Ishikawa (cell line): ENCODE measurements around the gene CPA2.

Experiments used
- CEBPB ChIP-seq: IDR thresholded peaks from 2 replicates; pipeline ENCODE4 v1.6.1; 2012
- CREB1 ChIP-seq: IDR thresholded peaks from 2 replicates; pipeline ENCODE4 v1.6.1; 2012; ENCODE audit warnings: low read depth
- EGR1 ChIP-seq: IDR thresholded peaks from 2 replicates; pipeline ENCODE4 v1.6.1; 2012
- EP300 ChIP-seq: IDR thresholded peaks from 2 replicates; pipeline ENCODE4 v1.6.1; 2012; ENCODE audit warnings: borderline replicate concordance
- FOXM1 ChIP-seq: IDR thresholded peaks from 2 replicates; pipeline ENCODE4 v1.6.1; 2012; ENCODE audit warnings: low read depth, borderline replicate concordance
- NFIC ChIP-seq: IDR thresholded peaks from 2 replicates; pipeline ENCODE4 v1.6.1; 2012
- RAD21 ChIP-seq: IDR thresholded peaks from 2 replicates; pipeline ENCODE4 v1.6.1; 2012; ENCODE audit warnings: low read depth
- TAF1 ChIP-seq: IDR thresholded peaks from 2 replicates; pipeline ENCODE4 v1.6.1; 2012; ENCODE audit warnings: low read depth, mild to moderate bottlenecking
- TCF12 ChIP-seq: IDR thresholded peaks from 2 replicates; pipeline ENCODE4 v1.6.1; 2012; ENCODE audit warnings: low read depth
- TEAD4 ChIP-seq: IDR thresholded peaks from 2 replicates; pipeline ENCODE4 v1.6.1; 2012
- YY1 ChIP-seq: IDR thresholded peaks from 2 replicates; pipeline ENCODE4 v1.6.1; 2012; ENCODE audit warnings: low read depth
- ZBTB7A ChIP-seq: IDR thresholded peaks from 2 replicates; pipeline ENCODE4 v1.6.1; 2012; ENCODE audit warnings: low read depth
- TF ChIP-seq, protein P1 (sequence below): IDR thresholded peaks from 2 replicates; pipeline ENCODE4 v1.6.1; 2012
- TF ChIP-seq, protein P2 (sequence below): IDR thresholded peaks from 2 replicates; pipeline ENCODE4 v1.6.1; 2012; ENCODE audit warnings: low read depth, mild to moderate bottlenecking
- TF ChIP-seq, protein P3 (sequence below): IDR thresholded peaks from 2 replicates; pipeline ENCODE4 v1.6.1; 2012

Gene CPA2

DNA sequence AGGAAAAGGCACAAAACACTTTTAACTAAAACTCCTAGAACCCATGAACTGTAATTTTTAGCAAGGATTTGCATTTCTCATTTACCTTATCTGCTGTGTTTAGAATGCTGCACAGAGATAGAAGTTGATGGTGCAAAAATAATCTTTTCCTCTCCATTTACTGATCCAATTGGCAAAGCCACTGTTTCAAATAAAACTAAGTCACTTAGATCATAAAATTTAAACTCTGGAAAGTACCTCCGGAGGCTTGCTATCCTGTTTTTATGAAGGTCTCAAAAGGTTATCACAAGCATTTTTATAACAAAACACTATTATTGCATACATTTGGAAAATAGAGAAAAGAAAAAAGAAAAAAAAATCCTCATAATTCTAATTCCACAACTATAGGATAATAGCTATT is 7.6 kb downstream of the CPA2 start:
- no peak for TF ChIP-seq EP300
- TF ChIP-seq RAD21, result no peak
- TF ChIP-seq YY1, result no peak
- TF ChIP-seq ZBTB7A, result no peak
- no peak for TF ChIP-seq TCF12
- no peak for TF ChIP-seq FOXM1
- TF ChIP-seq TAF1, result no peak
- no peak for TF ChIP-seq NFIC
- TF ChIP-seq, protein P1, sequence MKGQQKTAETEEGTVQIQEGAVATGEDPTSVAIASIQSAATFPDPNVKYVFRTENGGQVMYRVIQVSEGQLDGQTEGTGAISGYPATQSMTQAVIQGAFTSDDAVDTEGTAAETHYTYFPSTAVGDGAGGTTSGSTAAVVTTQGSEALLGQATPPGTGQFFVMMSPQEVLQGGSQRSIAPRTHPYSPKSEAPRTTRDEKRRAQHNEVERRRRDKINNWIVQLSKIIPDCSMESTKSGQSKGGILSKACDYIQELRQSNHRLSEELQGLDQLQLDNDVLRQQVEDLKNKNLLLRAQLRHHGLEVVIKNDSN, result no peak
- TF ChIP-seq CREB1, result no peak

DNA sequence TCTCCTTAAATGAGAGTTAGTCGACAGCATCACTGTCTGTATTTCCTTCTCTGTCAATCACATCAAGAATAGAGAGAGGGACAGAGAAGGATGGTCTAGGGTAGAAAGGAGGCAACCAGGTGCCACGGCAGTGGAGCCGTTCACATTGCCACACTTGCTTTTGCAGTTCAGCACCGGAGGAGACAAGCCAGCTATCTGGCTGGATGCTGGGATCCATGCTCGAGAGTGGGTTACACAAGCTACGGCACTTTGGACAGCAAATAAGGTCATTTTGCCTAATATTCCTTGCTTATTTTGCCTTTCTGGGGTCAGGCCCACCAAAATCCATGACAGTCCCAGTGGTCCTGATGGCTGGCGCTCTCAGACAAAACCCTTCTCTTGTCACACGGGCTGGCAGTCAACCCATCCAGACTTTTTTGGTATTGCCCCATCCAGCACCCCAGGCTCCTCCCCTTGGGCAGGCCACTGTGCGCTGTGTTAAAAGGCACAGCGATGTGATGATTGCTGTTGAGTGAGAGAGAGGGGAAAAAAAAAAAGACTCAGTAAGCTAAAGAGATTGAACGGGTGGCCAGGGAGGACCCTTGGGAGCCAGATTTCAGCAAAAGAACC is 8.4 kb downstream of the CPA2 start:
- no peak for TF ChIP-seq EGR1
- no peak for TF ChIP-seq RAD21
- no peak for TF ChIP-seq TCF12
- no peak for TF ChIP-seq CEBPB
- TF ChIP-seq TEAD4, result no peak
- TF ChIP-seq, protein P2, sequence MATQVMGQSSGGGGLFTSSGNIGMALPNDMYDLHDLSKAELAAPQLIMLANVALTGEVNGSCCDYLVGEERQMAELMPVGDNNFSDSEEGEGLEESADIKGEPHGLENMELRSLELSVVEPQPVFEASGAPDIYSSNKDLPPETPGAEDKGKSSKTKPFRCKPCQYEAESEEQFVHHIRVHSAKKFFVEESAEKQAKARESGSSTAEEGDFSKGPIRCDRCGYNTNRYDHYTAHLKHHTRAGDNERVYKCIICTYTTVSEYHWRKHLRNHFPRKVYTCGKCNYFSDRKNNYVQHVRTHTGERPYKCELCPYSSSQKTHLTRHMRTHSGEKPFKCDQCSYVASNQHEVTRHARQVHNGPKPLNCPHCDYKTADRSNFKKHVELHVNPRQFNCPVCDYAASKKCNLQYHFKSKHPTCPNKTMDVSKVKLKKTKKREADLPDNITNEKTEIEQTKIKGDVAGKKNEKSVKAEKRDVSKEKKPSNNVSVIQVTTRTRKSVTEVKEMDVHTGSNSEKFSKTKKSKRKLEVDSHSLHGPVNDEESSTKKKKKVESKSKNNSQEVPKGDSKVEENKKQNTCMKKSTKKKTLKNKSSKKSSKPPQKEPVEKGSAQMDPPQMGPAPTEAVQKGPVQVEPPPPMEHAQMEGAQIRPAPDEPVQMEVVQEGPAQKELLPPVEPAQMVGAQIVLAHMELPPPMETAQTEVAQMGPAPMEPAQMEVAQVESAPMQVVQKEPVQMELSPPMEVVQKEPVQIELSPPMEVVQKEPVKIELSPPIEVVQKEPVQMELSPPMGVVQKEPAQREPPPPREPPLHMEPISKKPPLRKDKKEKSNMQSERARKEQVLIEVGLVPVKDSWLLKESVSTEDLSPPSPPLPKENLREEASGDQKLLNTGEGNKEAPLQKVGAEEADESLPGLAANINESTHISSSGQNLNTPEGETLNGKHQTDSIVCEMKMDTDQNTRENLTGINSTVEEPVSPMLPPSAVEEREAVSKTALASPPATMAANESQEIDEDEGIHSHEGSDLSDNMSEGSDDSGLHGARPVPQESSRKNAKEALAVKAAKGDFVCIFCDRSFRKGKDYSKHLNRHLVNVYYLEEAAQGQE, result no peak
- TF ChIP-seq, protein P3, sequence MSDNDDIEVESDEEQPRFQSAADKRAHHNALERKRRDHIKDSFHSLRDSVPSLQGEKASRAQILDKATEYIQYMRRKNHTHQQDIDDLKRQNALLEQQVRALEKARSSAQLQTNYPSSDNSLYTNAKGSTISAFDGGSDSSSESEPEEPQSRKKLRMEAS, result no peak
- TF ChIP-seq NFIC, result no peak
- TF ChIP-seq ZBTB7A, result no peak
- TF ChIP-seq CREB1, result no peak
- no peak for TF ChIP-seq FOXM1
- TF ChIP-seq EP300, result no peak
- TF ChIP-seq, protein P1, result no peak
- TF ChIP-seq YY1, result no peak

DNA sequence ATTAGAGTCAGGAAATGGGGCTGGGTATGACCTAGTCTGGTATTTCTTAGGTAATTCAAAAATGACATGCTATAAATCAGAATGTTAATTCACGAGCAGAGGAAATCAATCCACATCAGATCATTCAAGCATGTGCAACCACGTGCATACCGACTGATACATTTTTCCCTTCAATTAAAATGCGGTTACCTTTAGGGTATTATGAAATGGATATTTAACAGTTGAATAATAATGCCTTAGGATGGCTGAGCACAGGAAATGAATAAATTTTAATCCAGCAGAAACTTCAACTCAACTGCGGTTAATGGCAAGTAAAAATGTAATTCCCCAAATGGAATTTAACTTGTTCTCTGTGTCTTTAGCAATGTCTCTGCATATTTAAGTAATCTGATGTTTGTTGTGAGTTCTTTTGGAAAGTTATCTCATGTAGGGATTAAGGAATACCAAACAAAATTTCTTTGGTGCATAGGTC is 9.2 kb downstream of the CPA2 start:
- TF ChIP-seq TEAD4 (peak; percentile 49; the same call in 1 of the 2 replicates), CEBPB (peak; percentile 3; the same call in 1 of the 2 replicates), FOXM1 (no peak)

DNA sequence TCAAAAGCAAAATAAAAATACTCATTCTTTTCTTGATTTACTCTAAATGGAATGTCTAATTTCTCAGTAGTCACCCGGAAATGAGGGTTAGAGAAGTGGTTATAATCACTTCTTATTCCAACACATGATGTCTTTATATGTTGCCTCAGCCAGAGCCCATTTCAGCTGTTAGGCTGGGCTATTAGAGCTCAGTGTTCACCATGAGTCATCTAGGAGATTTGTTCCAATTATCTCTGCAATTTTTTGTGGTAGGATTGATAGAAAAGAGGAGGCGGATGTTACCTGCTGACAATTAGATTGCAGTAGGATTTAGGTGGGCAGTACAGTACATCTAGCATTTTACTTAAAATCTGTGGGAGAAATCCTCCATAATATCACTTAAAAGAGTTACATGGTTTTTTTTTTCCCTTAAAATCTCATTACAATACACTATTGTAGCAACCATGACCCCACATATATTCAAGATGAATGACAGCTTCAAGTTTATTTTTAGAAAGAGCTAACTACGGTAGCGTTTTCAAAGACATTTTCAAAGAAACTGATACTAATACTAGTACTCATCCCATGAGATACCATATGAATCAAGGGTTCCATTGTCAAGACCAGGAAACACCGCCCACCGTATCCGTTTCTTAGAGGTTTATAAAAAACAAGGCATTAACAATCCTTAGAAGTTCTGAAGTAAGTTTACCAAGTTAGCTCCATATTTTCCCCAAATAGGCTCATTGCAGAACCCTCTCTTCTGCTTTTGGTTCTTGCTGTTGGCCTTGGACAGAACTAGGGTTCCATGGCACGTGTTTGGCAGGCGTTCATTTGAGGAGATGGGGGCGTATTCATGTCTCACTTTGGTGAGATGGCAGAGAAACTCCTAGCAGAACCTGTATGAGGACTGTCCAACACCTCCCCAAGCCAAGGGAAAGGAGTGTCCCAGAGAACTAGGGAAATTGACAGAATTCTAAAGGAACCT is 10.4 kb downstream of the CPA2 start:
- TF ChIP-seq YY1, result no peak
- no peak for TF ChIP-seq TAF1
- TF ChIP-seq EP300, result no peak
- no peak for TF ChIP-seq TCF12
- no peak for TF ChIP-seq EGR1
- TF ChIP-seq CEBPB, result no peak
- TF ChIP-seq, protein P3, result no peak
- no peak for TF ChIP-seq ZBTB7A
- TF ChIP-seq, protein P1, result no peak
- TF ChIP-seq RAD21, result no peak
- TF ChIP-seq, protein P2, result no peak
- no peak for TF ChIP-seq NFIC
- TF ChIP-seq FOXM1, result no peak
- TF ChIP-seq TEAD4, result no peak
